Ovary (tissue), 3 donors: Measurements from ENCODE around the gene PLPP3.

Experiments used
- CTCF ChIP-seq, 3 donors: fragments of 450-650 bp in 2 of 3; fragments of 200-600 bp in 1 of 3; IDR thresholded peaks; one replicate each; pipeline versions ENCODE4 v1.5.1 to v1.8.0; 2016 to 2022; ENCODE audit warnings: antibody characterized with exemption in 3 of 3, mild to moderate bottlenecking in 1 of 3
- EP300 ChIP-seq: sonication (generic); formaldehyde crosslinking; IDR thresholded peaks from one replicate; pipeline ENCODE4 v1.6.1; 2017; ENCODE audit warnings: antibody characterized with exemption
- donor health status: DM: no; HTN: no; CAD: no.

- TF ChIP-seq EP300 (no peak), CTCF (IDR thresholded peaks at IDR 0.05) (no peak)
These were observed 61.8 kb downstream of the PLPP3 start for GRCh38 chr1:56517404-56518130.
